GM12878 (cell line): ENCODE results near the gene RALGAPA2. TPM values are rescaled to one million over a fixed set of nuclear protein-coding genes. Genes with fewer than 3 reads are reported as not detected.

Experiments used
- ATAC-seq: fragments of 200-7000 bp; cut with Tn5 transposase; 3 replicates; pipeline ENCODE4 v1.9.1; 2020; ENCODE audit warnings: mild to moderate bottlenecking, moderate library complexity
- BruUV-seq: library from RNA; stranded (reverse); fragments of 400-500 nt; replicated peaks from 2 replicates; lab custom pipeline; 2021; lab: Mats Ljungman, UMichigan
- CTCF ChIA-PET: fragments of 300-600 bp; sonication (Branson Sonifier 250); formaldehyde crosslinking; extraction: SDS; loops from one replicate; lab custom pipeline; 2021; ENCODE audit warnings: inconsistent platforms; lab: Yijun Ruan, JAX
- POLR2A ChIA-PET: fragments of 350-600 bp; formaldehyde crosslinking; extraction: SDS; loops from one replicate; lab custom pipeline; 2021; ENCODE audit warnings: inconsistent platforms; lab: Charles Lee
- RAD21 ChIA-PET: fragments of 300-600 bp; sonication (Branson Sonifier 250); formaldehyde crosslinking; loops from one replicate; lab custom pipeline; 2023; ENCODE audit warnings: antibody characterized with exemption; ENCODE audit not compliant: unreplicated experiment; lab: Charles Lee
- SMC1A ChIA-PET: fragments of 300-600 bp; sonication (Branson Sonifier 250); formaldehyde crosslinking; loops from one replicate; lab custom pipeline; 2023; ENCODE audit not compliant: unreplicated experiment, uncharacterized antibody; lab: Charles Lee
- DNase-seq: peaks from one replicate; pipeline ENCODE4 v3.0.0-alpha.2; 2011; ENCODE audit warnings: low read depth, low spot score
- FAIRE-seq: peaks from 3 replicates; lab custom pipeline; 2011; peaks lifted over from hg19 to GRCh38; lab: Jason Lieb, UNC
- H2AFZ ChIP-seq: 2 replicates; pipeline ENCODE4 v1.6.0; 2011; ENCODE audit warnings: low read depth, low read length, control low read depth; ENCODE audit not compliant: control insufficient read depth
- H3K27ac ChIP-seq: 2 replicates; pipeline ENCODE4 v1.5.1; 2011; ENCODE audit warnings: control low read depth; ENCODE audit not compliant: control insufficient read depth, insufficient read depth
- H3K27me3 ChIP-seq, 2 experiments: replicated peaks in 1 of 2; 2 replicates each; pipeline versions ENCODE4 v1.6.0 to v1.6.1; 2011; ENCODE audit warnings: low read length in 1 of 2; ENCODE audit not compliant: control insufficient read depth in 2 of 2, insufficient read depth in 2 of 2
- H3K36me3 ChIP-seq, 2 experiments: 2 replicates each; pipeline ENCODE4 v1.5.1; 2011; ENCODE audit warnings: low read length in 1 of 2; ENCODE audit not compliant: control insufficient read depth in 2 of 2, insufficient read depth in 2 of 2
- H3K4me1 ChIP-seq: 2 replicates; pipeline ENCODE4 v1.6.1; 2011; ENCODE audit warnings: mild to moderate bottlenecking, low read length, moderate library complexity, mixed read lengths; ENCODE audit not compliant: control insufficient read depth, insufficient read depth
- H3K4me2 ChIP-seq: 2 replicates; pipeline ENCODE4 v1.6.0; 2011; ENCODE audit warnings: control low read depth; ENCODE audit not compliant: control insufficient read depth, insufficient read depth
- H3K4me3 ChIP-seq: fragments of 200-600 bp; sonication (generic); 2 replicates; pipeline ENCODE4 v1.5.1; 2016
- H3K79me2 ChIP-seq: 2 replicates; pipeline ENCODE4 v1.6.0; 2011; ENCODE audit warnings: low read length; ENCODE audit not compliant: control insufficient read depth, insufficient read depth
- H3K9ac ChIP-seq: 2 replicates; pipeline ENCODE4 v1.8.0; 2011; ENCODE audit warnings: low read length, control low read depth, mixed read lengths; ENCODE audit not compliant: control insufficient read depth, insufficient read depth
- H3K9me3 ChIP-seq: replicated peaks from 3 replicates; pipeline ENCODE4 v1.5.1; 2011; ENCODE audit warnings: mild to moderate bottlenecking, low read length; ENCODE audit not compliant: control insufficient read depth, insufficient read depth
- H4K20me1 ChIP-seq: 2 replicates; pipeline ENCODE4 v1.6.0; 2011; ENCODE audit not compliant: control insufficient read depth, insufficient read depth
- BACH1 ChIP-seq: fragments of 450-650 bp; IDR thresholded peaks from 2 replicates; pipeline ENCODE4 v1.6.1; 2017; ENCODE audit warnings: mild to moderate bottlenecking, borderline replicate concordance
- CBX3 ChIP-seq: fragments of 200-600 bp; sonication (generic); IDR thresholded peaks from 2 replicates; pipeline ENCODE4 v1.6.1; 2016; ENCODE audit warnings: low read depth, borderline replicate concordance
- CEBPB ChIP-seq, 2 experiments: fragments of 150-350 bp in 1 of 2; IDR thresholded peaks; 2 replicates each; pipeline ENCODE4 v1.6.1; 2012 to 2014; ENCODE audit warnings: low read depth in 2 of 2, low read length in 2 of 2, borderline replicate concordance in 1 of 2, inconsistent platforms in 1 of 2
- E4F1 ChIP-seq: fragments of 450-650 bp; IDR thresholded peaks from 2 replicates; pipeline ENCODE4 v1.6.1; 2018; ENCODE audit warnings: borderline replicate concordance, mild to moderate bottlenecking; ENCODE audit not compliant: partially characterized antibody
- NFYA ChIP-seq: IDR thresholded peaks from 2 replicates; pipeline ENCODE4 v1.6.1; 2011; ENCODE audit warnings: low read depth, mild to moderate bottlenecking, low read length, improper control_type of control experiment, borderline replicate concordance
- SUZ12 ChIP-seq: fragments of 200-600 bp; sonication (generic); IDR thresholded peaks from one replicate; pipeline ENCODE4 v1.6.1; 2018; ENCODE audit warnings: antibody characterized with exemption, mild to moderate bottlenecking; ENCODE audit not compliant: unreplicated experiment
- YY1 ChIP-seq: IDR thresholded peaks from 2 replicates; pipeline ENCODE4 v1.6.1; 2011; ENCODE audit warnings: low read depth, mild to moderate bottlenecking, low read length
- WGBS: methylation state at CpG from one replicate; pipeline ENCODE4 v1.1.6; 2016; ENCODE audit warnings: low lambda C conversion rate; ENCODE audit not compliant: insufficient replicate concordance, insufficient coverage; ENCODE audit errors: missing lambda C conversion rate; 5-methylcytosine and 5-hydroxymethylcytosine counted together
- in situ Hi-C: fragments of 300-500 bp; cut with MboI; formaldehyde crosslinking; loops from 9 replicates; pipeline ENCODE4 v1.14.3; 2018; ENCODE audit warnings: mixed read lengths
- intact Hi-C: fragments of 100-400 bp; cut with micrococcal nuclease; formaldehyde crosslinking; loops from one replicate; pipeline ENCODE4 v1.14.2; 2022; ENCODE audit not compliant: unreplicated experiment
- polyA plus RNA-seq, 11 experiments: library from polyadenylated mRNA; depleted of rRNA in 4 of 11; unstranded in 6 of 11; stranded (reverse) in 5 of 11; fragments of >200 nt; fragmentation: Nextera tagmentation in 4 of 11; fragmentation: Illumina TruSeq in 1 of 11; extraction: Ambion mirVana in 4 of 11; extraction: Trizol in 1 of 11; gene quantifications; 1 replicate in 1 of 11; 2 replicates in 10 of 11; pipeline versions ENCODE4 v1.2.1 to v1.2.3, GENCODE V29; 2011 to 2016; ENCODE audit warnings: inconsistent platforms in 2 of 11, missing spikeins in 2 of 11, low read depth in 1 of 11
- total RNA-seq, 4 experiments: library from RNA; depleted of rRNA in 3 of 4; stranded (reverse); fragments of >200 nt in 3 of 4; fragmentation: Illumina TruSeq in 1 of 4; extraction: Trizol in 1 of 4; gene quantifications; 2 replicates each; pipeline versions ENCODE4 v1.2.1 to v1.2.3, GENCODE V29; 2013 to 2021
- TF ChIP-seq, protein P1 (sequence below): fragments of 150-350 bp; IDR thresholded peaks from 2 replicates; pipeline ENCODE4 v1.6.1; 2014; ENCODE audit warnings: mild to moderate bottlenecking, low read depth, low read length

RALGAPA2 gene
- total and polyA plus RNA-seq, 10 of the 15 experiments (the other 5 are each of a cell fraction or from before 2014, with no cell fraction given) = 2.9 to 29.4 (median 19.6) TPM

GRCh38 chr20:20731000-20731944 is 18.8 kb upstream of the RALGAPA2 start (continued):
- TF ChIP-seq YY1 (no peak), SUZ12 (no peak), E4F1 (no peak)

GRCh38 chr20:20729563-20729962 is 17.1 kb upstream of the RALGAPA2 start:
- FAIRE-seq (no peak), DNase-seq (no peak), ATAC-seq (no peak)
- no peaks in the 10 kb centered on the region for H3K27me3 ChIP-seq
- in situ Hi-C loops = no loop called here
- H3K79me2 ChIP-seq = no peaks in the 10 kb centered on the region
- ChIA-PET SMC1A (interaction anchor here (0.7 to 2.8 kb wide), 4 partner anchors 16 to 96 kb away, joined by 3 to 11 read pairs (median 4); no protein-coding TSS in a partner anchor), POLR2A (interaction anchor here (0.8 to 1.8 kb wide), 3 partner anchors 12 to 26 kb away, joined by 3 to 8 read pairs (median 3); partner anchors contain the start of gene RALGAPA2), CTCF (interaction anchor here (0.6 to 2.5 kb wide), 3 partner anchors 16 to 133 kb away, joined by 3 to 9 read pairs (median 3); partner anchors contain the start of gene RALGAPA2), RAD21 (interaction anchor here (2.1 kb wide), 1 partner anchor 16 kb away, joined by 6 read pairs; the partner anchor contains the start of gene RALGAPA2)
- no TSS peak for BruUV-seq
- intact Hi-C loops = no loop called here
- no peak for TF ChIP-seq CBX3
- TF ChIP-seq, protein P1, sequence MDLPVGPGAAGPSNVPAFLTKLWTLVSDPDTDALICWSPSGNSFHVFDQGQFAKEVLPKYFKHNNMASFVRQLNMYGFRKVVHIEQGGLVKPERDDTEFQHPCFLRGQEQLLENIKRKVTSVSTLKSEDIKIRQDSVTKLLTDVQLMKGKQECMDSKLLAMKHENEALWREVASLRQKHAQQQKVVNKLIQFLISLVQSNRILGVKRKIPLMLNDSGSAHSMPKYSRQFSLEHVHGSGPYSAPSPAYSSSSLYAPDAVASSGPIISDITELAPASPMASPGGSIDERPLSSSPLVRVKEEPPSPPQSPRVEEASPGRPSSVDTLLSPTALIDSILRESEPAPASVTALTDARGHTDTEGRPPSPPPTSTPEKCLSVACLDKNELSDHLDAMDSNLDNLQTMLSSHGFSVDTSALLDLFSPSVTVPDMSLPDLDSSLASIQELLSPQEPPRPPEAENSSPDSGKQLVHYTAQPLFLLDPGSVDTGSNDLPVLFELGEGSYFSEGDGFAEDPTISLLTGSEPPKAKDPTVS = no peak
- no peak for TF ChIP-seq BACH1
- no peak for TF ChIP-seq CEBPB (IDR thresholded peaks at IDR 0.05; ENCODE audit: borderline replicate concordance in 1 of 2, low read depth in 2 of 2, low read length in 2 of 2)
- TF ChIP-seq NFYA = no peak
- H3K27ac ChIP-seq = no peak overlapping the region
- no peaks in the 10 kb centered on the region for H3K9me3 ChIP-seq
- H4K20me1 ChIP-seq = no peaks in the 10 kb centered on the region
- no peak overlapping the region for H3K4me2 ChIP-seq
- H3K4me3 ChIP-seq = no peak overlapping the region
- peaks cover 11% of the 10 kb centered on the region for H3K4me1 ChIP-seq
- H3K36me3 ChIP-seq = no peaks in the 10 kb centered on the region
- H3K9ac ChIP-seq = no peak overlapping the region
- 48% methylated on average over 3 of the region's 3 CpGs for WGBS
- H2AFZ ChIP-seq = no peak overlapping the region
